SK-N-SH treated with all-trans-retinoic acid at 6 μM for 48 hours (cell line): ENCODE results near the gene DCHS2.

Source experiments
- BACH2 ChIP-seq: fragments of 250-450 bp; sonication (Bioruptor Pico); IDR thresholded peaks from 2 replicates; pipeline ENCODE4 v1.9.0; 2021; ENCODE audit warnings: mild to moderate bottlenecking, borderline replicate concordance
- CSDC2 ChIP-seq: fragments of 250-450 bp; sonication (Bioruptor Pico); IDR thresholded peaks from 2 replicates; pipeline ENCODE4 v1.5.0; 2020; ENCODE audit warnings: mild to moderate bottlenecking, moderate library complexity
- ESRRG ChIP-seq: fragments of 250-450 bp; sonication (Bioruptor Pico); IDR thresholded peaks from 2 replicates; pipeline ENCODE4 v1.6.1; 2021; ENCODE audit warnings: mild to moderate bottlenecking
- ISL1 ChIP-seq: fragments of 250-450 bp; sonication (Bioruptor Pico); IDR thresholded peaks from 2 replicates; pipeline ENCODE4 v2.1.2; 2022; ENCODE audit warnings: mild to moderate bottlenecking, moderate library complexity
- OSR1 ChIP-seq: fragments of 250-450 bp; sonication (Bioruptor Pico); IDR thresholded peaks from 2 replicates; pipeline ENCODE4 v1.8.0; 2022; ENCODE audit warnings: moderate library complexity, mild to moderate bottlenecking, inconsistent platforms
- RARB ChIP-seq: fragments of 250-450 bp; sonication (Bioruptor Pico); IDR thresholded peaks from 2 replicates; pipeline ENCODE4 v1.8.0; 2021; ENCODE audit warnings: mild to moderate bottlenecking, moderate library complexity
- SNAI2 ChIP-seq: fragments of 250-450 bp; sonication (Bioruptor Pico); IDR thresholded peaks from 2 replicates; pipeline ENCODE4 v1.5.0; 2020; ENCODE audit warnings: mild to moderate bottlenecking, moderate library complexity
- ZFP3 ChIP-seq: fragments of 250-450 bp; sonication (Bioruptor Pico); IDR thresholded peaks from 2 replicates; pipeline ENCODE4 v1.5.0; 2020; ENCODE audit warnings: mild to moderate bottlenecking, moderate library complexity
- ZFP30 ChIP-seq: fragments of 450-650 bp; formaldehyde crosslinking; IDR thresholded peaks from 2 replicates; pipeline ENCODE4 v1.5.0; 2022; ENCODE audit warnings: mild to moderate bottlenecking, moderate library complexity
- ZNF70 ChIP-seq: fragments of 450-650 bp; formaldehyde crosslinking; IDR thresholded peaks from 2 replicates; pipeline ENCODE4 v1.5.0; 2020; ENCODE audit warnings: mild to moderate bottlenecking, moderate library complexity
- TF ChIP-seq, protein P1 (sequence below): fragments of 250-450 bp; sonication (Bioruptor Pico); IDR thresholded peaks from 2 replicates; pipeline ENCODE4 v1.5.0; 2020; ENCODE audit warnings: mild to moderate bottlenecking, moderate library complexity
- TF ChIP-seq, protein P2 (sequence below): fragments of 250-450 bp; sonication (Bioruptor Pico); IDR thresholded peaks from 2 replicates; pipeline ENCODE4 v1.8.0; 2020; ENCODE audit warnings: mild to moderate bottlenecking, moderate library complexity, borderline replicate concordance
- TF ChIP-seq, protein P3 (sequence below): fragments of 250-450 bp; sonication (Bioruptor Pico); IDR thresholded peaks from 2 replicates; pipeline ENCODE4 v1.5.1; 2021; ENCODE audit warnings: mild to moderate bottlenecking, moderate library complexity
- TF ChIP-seq, protein P4 (sequence below): fragments of 250-450 bp; sonication (Bioruptor Pico); IDR thresholded peaks from 2 replicates; pipeline ENCODE4 v1.8.0; 2021; ENCODE audit warnings: low read depth, mild to moderate bottlenecking, moderate library complexity, borderline replicate concordance

DNA sequence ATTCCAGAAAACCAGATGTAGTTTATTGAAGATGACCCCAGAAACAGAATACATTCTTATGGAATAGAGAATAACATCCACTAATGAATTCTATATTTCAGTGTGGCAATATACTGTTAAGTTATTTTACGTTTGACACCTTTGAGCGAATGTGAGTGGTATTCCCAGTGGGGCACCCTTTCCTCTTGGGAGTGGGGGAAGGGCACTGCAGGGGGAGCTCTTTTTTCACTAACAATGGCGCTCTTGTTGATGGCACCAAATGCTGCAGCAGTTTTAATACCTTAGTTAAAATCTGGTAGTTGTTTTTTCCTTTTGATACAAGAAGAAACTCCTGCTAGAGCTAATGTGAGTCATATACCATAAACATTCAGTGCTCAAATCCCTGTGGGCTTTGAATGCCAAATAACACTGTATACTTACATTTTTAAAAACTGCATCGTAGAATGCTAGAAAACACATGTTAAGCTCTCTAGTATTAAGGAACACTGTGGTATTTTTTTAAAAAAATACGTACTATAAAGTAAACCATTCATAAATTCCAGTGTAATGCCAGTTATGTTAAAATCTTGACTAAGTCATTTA lies 178.5 kb downstream of the DCHS2 start:
- no peak for TF ChIP-seq SNAI2 (CRISPR knock-in tag)
- TF ChIP-seq ZFP30, result no peak
- TF ChIP-seq, protein P1, sequence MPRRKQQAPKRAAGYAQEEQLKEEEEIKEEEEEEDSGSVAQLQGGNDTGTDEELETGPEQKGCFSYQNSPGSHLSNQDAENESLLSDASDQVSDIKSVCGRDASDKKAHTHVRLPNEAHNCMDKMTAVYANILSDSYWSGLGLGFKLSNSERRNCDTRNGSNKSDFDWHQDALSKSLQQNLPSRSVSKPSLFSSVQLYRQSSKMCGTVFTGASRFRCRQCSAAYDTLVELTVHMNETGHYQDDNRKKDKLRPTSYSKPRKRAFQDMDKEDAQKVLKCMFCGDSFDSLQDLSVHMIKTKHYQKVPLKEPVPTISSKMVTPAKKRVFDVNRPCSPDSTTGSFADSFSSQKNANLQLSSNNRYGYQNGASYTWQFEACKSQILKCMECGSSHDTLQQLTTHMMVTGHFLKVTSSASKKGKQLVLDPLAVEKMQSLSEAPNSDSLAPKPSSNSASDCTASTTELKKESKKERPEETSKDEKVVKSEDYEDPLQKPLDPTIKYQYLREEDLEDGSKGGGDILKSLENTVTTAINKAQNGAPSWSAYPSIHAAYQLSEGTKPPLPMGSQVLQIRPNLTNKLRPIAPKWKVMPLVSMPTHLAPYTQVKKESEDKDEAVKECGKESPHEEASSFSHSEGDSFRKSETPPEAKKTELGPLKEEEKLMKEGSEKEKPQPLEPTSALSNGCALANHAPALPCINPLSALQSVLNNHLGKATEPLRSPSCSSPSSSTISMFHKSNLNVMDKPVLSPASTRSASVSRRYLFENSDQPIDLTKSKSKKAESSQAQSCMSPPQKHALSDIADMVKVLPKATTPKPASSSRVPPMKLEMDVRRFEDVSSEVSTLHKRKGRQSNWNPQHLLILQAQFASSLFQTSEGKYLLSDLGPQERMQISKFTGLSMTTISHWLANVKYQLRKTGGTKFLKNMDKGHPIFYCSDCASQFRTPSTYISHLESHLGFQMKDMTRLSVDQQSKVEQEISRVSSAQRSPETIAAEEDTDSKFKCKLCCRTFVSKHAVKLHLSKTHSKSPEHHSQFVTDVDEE (CRISPR knock-in tag), result no peak
- no peak for TF ChIP-seq ESRRG (CRISPR knock-in tag)
- no peak for TF ChIP-seq ZFP3 (CRISPR knock-in tag)
- no peak for TF ChIP-seq ISL1 (CRISPR knock-in tag)
- no peak for TF ChIP-seq OSR1 (CRISPR knock-in tag)
- TF ChIP-seq, protein P2, sequence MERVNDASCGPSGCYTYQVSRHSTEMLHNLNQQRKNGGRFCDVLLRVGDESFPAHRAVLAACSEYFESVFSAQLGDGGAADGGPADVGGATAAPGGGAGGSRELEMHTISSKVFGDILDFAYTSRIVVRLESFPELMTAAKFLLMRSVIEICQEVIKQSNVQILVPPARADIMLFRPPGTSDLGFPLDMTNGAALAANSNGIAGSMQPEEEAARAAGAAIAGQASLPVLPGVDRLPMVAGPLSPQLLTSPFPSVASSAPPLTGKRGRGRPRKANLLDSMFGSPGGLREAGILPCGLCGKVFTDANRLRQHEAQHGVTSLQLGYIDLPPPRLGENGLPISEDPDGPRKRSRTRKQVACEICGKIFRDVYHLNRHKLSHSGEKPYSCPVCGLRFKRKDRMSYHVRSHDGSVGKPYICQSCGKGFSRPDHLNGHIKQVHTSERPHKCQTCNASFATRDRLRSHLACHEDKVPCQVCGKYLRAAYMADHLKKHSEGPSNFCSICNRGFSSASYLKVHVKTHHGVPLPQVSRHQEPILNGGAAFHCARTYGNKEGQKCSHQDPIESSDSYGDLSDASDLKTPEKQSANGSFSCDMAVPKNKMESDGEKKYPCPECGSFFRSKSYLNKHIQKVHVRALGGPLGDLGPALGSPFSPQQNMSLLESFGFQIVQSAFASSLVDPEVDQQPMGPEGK (CRISPR knock-in tag), result no peak
- no peak for TF ChIP-seq CSDC2
- TF ChIP-seq, protein P3, sequence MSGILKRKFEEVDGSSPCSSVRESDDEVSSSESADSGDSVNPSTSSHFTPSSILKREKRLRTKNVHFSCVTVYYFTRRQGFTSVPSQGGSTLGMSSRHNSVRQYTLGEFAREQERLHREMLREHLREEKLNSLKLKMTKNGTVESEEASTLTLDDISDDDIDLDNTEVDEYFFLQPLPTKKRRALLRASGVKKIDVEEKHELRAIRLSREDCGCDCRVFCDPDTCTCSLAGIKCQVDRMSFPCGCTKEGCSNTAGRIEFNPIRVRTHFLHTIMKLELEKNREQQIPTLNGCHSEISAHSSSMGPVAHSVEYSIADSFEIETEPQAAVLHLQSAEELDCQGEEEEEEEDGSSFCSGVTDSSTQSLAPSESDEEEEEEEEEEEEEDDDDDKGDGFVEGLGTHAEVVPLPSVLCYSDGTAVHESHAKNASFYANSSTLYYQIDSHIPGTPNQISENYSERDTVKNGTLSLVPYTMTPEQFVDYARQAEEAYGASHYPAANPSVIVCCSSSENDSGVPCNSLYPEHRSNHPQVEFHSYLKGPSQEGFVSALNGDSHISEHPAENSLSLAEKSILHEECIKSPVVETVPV, result no peak
- TF ChIP-seq BACH2 (CRISPR knock-in tag), result no peak
- TF ChIP-seq, protein P4, sequence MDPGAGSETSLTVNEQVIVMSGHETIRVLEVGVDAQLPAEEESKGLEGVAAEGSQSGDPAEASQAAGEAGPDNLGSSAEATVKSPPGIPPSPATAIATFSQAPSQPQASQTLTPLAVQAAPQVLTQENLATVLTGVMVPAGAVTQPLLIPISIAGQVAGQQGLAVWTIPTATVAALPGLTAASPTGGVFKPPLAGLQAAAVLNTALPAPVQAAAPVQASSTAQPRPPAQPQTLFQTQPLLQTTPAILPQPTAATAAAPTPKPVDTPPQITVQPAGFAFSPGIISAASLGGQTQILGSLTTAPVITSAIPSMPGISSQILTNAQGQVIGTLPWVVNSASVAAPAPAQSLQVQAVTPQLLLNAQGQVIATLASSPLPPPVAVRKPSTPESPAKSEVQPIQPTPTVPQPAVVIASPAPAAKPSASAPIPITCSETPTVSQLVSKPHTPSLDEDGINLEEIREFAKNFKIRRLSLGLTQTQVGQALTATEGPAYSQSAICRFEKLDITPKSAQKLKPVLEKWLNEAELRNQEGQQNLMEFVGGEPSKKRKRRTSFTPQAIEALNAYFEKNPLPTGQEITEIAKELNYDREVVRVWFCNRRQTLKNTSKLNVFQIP, result no peak
- no peak for TF ChIP-seq RARB
- TF ChIP-seq ZNF70 (CRISPR knock-in tag), result no peak
